Fibroblast of mammary gland (primary cell): ENCODE measurements around the gene TSPAN31.
"Not testable (repeated sequence)": the region's sequence is repeated elsewhere in the genome, so short reads cannot be mapped to it uniquely, and the experiment has no call there.

Experiments
- DNase-seq: peaks from one replicate; pipeline ENCODE4 v3.0.0-alpha.2; 2010; ENCODE audit warnings: low read depth
- H3K4me3 ChIP-seq: 2 replicates; pipeline ENCODE4 v1.5.1; 2011; ENCODE audit warnings: low read depth, mild to moderate bottlenecking, low read length, moderate library complexity; ENCODE audit not compliant: control insufficient read depth
- CTCF ChIP-seq: conservative IDR thresholded peaks from 2 replicates; pipeline ENCODE4 v1.5.1; 2011; ENCODE audit warnings: low read depth, low read length, inconsistent platforms; ENCODE audit not compliant: control insufficient read depth, insufficient read depth

Gene TSPAN31

GRCh38 chr12:57769594-57769993 lies 24.8 kb downstream of the TSPAN31 start:
- no peak for DNase-seq
- no peak overlapping the region for H3K4me3 ChIP-seq
- no peak for TF ChIP-seq CTCF

- no peak for TF ChIP-seq CTCF
- H3K4me3 ChIP-seq: no peak overlapping the region
- DNase-seq: no peak
These were observed 25.9 kb downstream of the TSPAN31 start for GRCh38 chr12:57770734-57771133.

- peak; percentile 92 for DNase-seq
- no peak for TF ChIP-seq CTCF
- peak overlapping the region; percentile 95 for H3K4me3 ChIP-seq
These were observed 26.5 kb downstream of the TSPAN31 start for GRCh38 chr12:57771236-57771872.

GRCh38 chr12:57771873-57772428 lies 27.1 kb downstream of the TSPAN31 start, which contains the start of gene METTL1:
TSS of gene METTL1 (minus strand) at chr12:57772105. CDS start at chr12:57772083, 22 bp downstream.
- peak; percentile 97 for DNase-seq
- peak within 1 kb of the TSS; percentile 95 for H3K4me3 ChIP-seq
- TF ChIP-seq CTCF: no peak

GRCh38 chr12:57772429-57773322 lies 27.8 kb downstream of the TSPAN31 start, which contains the start of gene EEF1AKMT3:
TSS of gene EEF1AKMT3 (plus strand) at chr12:57772614. CDS start at chr12:57772725, 111 bp downstream.
- TF ChIP-seq CTCF: no peak
- peak; percentile 47 for DNase-seq
- peak within 1 kb of the TSS; percentile 95 for H3K4me3 ChIP-seq

GRCh38 chr12:57774634-57775033 lies 29.8 kb downstream of the TSPAN31 start:
- not testable (repeated sequence) for DNase-seq, H3K4me3 ChIP-seq

- H3K4me3 ChIP-seq: no peak overlapping the region
- TF ChIP-seq CTCF: no peak
- no peak for DNase-seq
These were observed 30.2 kb downstream of the TSPAN31 start for GRCh38 chr12:57775044-57775443.
